SK-N-MC (cell line): Measurements from ENCODE around the gene ZNF865.
A peak's percentile ranks its signal among the peaks of the same experiment; 100 is the strongest.
"Not testable (repeated sequence)": the region's sequence is repeated elsewhere in the genome, so short reads cannot be mapped to it uniquely, and the experiment has no call there.

ENCODE experiments used
- DNase-seq: peaks from one replicate; pipeline ENCODE4 v3.0.0-alpha.2; 2011; ENCODE audit warnings: low read depth, low spot score
- H3K27ac ChIP-seq: fragments of 200-600 bp; sonication (generic); 2 replicates; pipeline ENCODE4 v1.5.1; 2016; ENCODE audit warnings: mixed run types
- H3K36me3 ChIP-seq: fragments of 200-600 bp; sonication (generic); 2 replicates; pipeline ENCODE4 v1.6.1; 2017; ENCODE audit warnings: antibody characterized with exemption, low read length, mixed read lengths; ENCODE audit not compliant: insufficient read depth
- H3K4me3 ChIP-seq: fragments of 200-600 bp; sonication (generic); 2 replicates; pipeline ENCODE4 v1.5.1; 2016
- H3K9ac ChIP-seq: fragments of 200-600 bp; sonication (generic); 2 replicates; pipeline ENCODE4 v1.8.0; 2017; ENCODE audit warnings: mixed run types, mixed read lengths; ENCODE audit not compliant: insufficient read length
- H3K9me3 ChIP-seq: fragments of 200-600 bp; sonication (generic); 2 replicates; pipeline ENCODE4 v1.6.1; 2017; ENCODE audit warnings: low read depth, mild to moderate bottlenecking, antibody characterized with exemption, low read length, moderate library complexity, mixed read lengths
- EZH2 ChIP-seq: fragments of 200-600 bp; sonication (generic); IDR thresholded peaks from one replicate; pipeline ENCODE4 v1.6.1; 2017; ENCODE audit warnings: antibody characterized with exemption
- FOXP2 ChIP-seq: optimal IDR thresholded peaks from 2 replicates; pipeline ENCODE3; 2011; ENCODE audit warnings: mild to moderate bottlenecking, moderate library complexity; ENCODE audit not compliant: insufficient read depth; ENCODE audit errors: extremely low read length, control extremely low read depth
- POLR2AphosphoS5 ChIP-seq: IDR thresholded peaks from 2 replicates; pipeline ENCODE4 v1.6.1; 2012; ENCODE audit warnings: mild to moderate bottlenecking, low read depth, low read length, borderline replicate concordance

ZNF865 gene

DNA sequence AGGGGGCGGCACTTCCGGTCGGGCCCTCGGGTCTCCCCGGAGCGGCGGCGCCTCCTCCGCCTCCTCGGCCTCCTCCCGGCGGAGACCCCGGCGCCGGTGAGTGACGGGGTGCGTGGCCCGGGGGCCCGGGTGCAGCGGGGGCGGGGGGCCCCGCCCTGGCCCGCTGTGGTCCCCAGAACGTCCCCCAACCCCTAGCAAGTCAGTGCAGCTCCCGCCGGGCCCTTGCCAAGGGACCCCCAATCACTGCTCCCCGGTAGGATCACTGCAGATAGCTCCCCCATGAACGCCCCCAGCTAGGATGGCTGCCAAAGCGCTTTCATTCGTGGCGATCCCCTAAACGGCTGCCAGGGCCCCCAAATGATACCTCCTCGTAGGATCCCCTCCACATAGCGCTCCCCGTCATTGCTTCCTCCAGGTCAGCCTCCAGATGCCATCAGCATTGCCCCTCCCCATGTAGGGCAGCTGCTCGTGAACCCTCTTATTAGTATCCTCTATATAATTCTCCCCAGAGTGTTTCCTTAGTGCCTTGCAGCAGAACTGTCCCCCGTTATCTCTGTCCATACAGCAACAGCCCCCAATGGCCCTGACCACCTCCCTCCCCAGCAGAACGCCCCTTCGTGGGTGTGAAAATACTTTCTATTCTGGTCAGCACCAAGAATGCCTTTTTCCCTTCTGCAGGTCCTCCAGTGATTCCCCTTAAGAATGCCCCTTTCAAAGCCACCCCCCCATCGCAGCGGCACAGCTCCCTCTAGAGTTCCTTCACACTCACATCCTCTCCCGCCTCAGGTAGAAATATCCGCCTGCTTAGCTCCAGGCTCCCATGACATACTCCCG, at the start of gene ZNF865:
Gene ZNF865 (plus strand): TSS at position 11 of the 834 bp plus-strand sequence. CDS start 7,972 bp downstream, outside the sequence.
- Histone ChIP-seq H3K4me3 (peak within 1 kb of the TSS; percentile 98), H3K27ac (peak within 1 kb of the TSS; percentile 98), H3K9ac (peak within 1 kb of the TSS; percentile 96), H3K36me3 (peaks cover 4% of the 10 kb centered on the region; the same call in 1 of the 2 replicates), H3K9me3 (no peaks in the 10 kb centered on the region)
- peak; percentile 59 for DNase-seq
- TF ChIP-seq POLR2AphosphoS5 (no peak), FOXP2 (no peak)

GRCh38 chr19:55559684-55560083, 45.8 kb upstream of the ZNF865 start:
- Histone ChIP-seq H3K36me3 (no peaks in the 10 kb centered on the region), H3K9ac (no peak overlapping the region), H3K9me3 (no peaks in the 10 kb centered on the region), H3K27ac (no peak overlapping the region), H3K4me3 (no peak overlapping the region)
- DNase-seq: no peak
- no peak for TF ChIP-seq EZH2
- TF ChIP-seq POLR2AphosphoS5: no peak
- no peak for TF ChIP-seq FOXP2

DNA sequence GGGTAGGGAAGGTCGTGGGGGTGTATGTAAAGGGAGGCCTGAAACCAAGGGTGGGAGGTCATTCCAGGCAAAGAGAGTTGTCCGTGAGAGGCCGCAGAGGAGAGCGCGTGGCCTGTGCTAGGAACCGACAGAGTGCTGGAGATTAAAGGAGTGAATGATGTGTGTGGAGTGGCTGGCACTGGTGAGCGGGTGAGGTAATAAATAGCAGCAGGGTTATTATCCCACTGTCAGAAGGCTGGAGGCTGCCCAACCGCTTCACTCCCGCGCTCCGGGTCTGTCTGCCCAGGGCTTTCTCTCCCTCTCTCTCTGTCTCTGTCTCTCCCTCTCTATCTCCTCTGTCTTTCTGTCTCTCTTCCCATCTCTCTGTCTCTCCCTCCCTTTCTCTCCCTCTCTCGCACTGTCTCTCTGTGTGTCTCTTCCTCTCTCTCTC, 42.2 kb upstream of the ZNF865 start:
- Histone ChIP-seq H3K9ac (no peak overlapping the region), H3K27ac (no peak overlapping the region), H3K36me3 (no peaks in the 10 kb centered on the region), H3K4me3 (no peak overlapping the region), H3K9me3 (no peaks in the 10 kb centered on the region)
- no peak for TF ChIP-seq EZH2
- no peak for TF ChIP-seq POLR2AphosphoS5
- TF ChIP-seq FOXP2: no peak
- DNase-seq: no peak

DNA sequence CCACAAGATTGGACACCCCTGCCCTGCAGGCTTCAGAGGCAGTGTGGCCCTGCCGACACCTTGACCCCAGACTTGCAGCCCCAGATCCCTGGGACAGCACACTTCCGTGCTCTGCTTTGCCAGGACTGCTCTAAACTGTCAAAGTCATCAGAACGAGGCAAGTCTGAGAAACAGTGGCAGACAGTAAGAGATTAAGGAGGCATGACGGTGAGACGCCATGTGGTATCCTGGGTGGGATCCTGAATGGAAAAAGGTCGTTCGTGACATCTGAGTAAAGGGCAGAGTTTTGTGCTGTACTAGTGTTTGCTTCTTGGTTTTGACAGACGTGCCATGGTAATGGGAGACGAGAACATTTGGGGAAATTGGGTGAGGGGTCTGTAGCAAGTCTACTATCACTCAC, 38.6 kb upstream of the ZNF865 start:
- Histone ChIP-seq H3K27ac (no peak overlapping the region), H3K36me3 (no peaks in the 10 kb centered on the region), H3K4me3 (no peak overlapping the region), H3K9ac (no peak overlapping the region), H3K9me3 (no peaks in the 10 kb centered on the region)
- TF ChIP-seq FOXP2: no peak
- no peak for TF ChIP-seq POLR2AphosphoS5
- TF ChIP-seq EZH2: no peak
- DNase-seq: no peak

GRCh38 chr19:55567708-55568328, 37.6 kb upstream of the ZNF865 start:
- TF ChIP-seq POLR2AphosphoS5 (no peak), FOXP2 (no peak), EZH2 (no peak)

DNA sequence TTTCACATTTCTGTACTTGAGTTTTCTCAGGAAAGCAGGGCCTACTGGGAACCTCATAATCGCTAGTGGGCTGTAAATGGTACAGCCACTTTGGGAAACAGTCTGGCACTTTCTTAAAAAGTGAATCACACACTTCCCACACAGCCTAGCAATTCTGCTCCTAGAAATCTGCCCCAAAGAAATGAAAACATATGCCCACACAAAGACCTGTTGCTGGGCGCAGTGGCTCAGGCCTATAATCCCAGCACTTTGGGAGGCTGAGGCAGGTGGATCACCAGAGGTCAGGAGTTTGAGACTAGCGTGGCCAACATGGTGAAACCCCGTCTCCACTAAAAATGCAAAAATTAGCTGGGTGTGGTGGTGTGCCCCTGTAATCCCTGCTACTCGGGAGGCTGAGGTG, 36.0 kb upstream of the ZNF865 start:
- H3K27ac ChIP-seq, DNase-seq, H3K4me3 ChIP-seq, H3K36me3 ChIP-seq, H3K9ac ChIP-seq, H3K9me3 ChIP-seq: not testable (repeated sequence)

More at GRCh38 chr19:55567708-55568328, 37.6 kb upstream of the ZNF865 start:
- no peak overlapping the region for H3K27ac ChIP-seq
- DNase-seq: no peak
- H3K9ac ChIP-seq: no peak overlapping the region
- no peaks in the 10 kb centered on the region for H3K36me3 ChIP-seq
- H3K9me3 ChIP-seq: no peaks in the 10 kb centered on the region
- no peak overlapping the region for H3K4me3 ChIP-seq

DNA sequence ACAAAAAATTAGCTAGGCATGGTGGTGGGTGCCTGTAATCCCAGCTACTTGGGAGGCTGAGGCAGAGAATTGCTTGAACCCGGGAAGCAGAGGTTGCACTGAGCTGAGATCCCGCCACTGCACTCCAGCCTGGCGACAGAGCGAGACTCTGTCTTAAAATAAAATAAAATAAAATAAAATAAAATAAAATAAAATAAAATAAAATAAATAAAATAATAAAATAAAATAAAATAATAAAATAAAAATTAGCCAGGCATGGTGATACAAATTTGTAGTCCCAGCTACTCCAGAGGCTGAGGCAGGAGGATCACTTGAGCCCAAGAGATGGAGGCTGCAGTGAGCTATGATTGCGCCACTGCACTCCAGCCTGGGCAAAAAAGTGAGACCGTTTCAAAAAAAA, 31.5 kb upstream of the ZNF865 start:
- not testable (repeated sequence) for H3K27ac ChIP-seq, H3K9me3 ChIP-seq, DNase-seq, H3K9ac ChIP-seq, H3K4me3 ChIP-seq
- H3K36me3 ChIP-seq: peaks cover 15% of the 10 kb centered on the region; the same call in 1 of the 2 replicates

DNA sequence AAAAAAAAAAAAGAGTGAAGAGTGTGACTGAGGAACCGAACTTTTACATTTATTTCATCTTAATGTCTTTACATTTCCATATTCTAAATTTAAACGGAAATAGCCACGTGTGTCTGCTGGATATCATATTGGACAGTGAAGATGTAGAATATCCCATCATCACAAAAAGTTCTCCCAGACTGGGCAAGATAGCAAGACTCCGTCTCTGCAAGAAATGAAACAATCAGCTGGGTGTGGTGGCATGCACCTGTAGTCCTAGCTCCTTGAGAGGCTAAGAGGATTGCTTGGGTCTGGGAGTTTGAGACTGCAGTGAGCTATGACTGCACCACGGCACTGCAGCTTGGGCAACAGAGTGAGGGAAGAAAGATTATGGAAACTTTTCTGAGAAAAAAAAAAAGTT, 28.7 kb upstream of the ZNF865 start:
- Histone ChIP-seq H3K9ac (no peak overlapping the region), H3K4me3 (no peak overlapping the region), H3K36me3 (peaks cover 15% of the 10 kb centered on the region; the same call in 1 of the 2 replicates), H3K9me3 (no peaks in the 10 kb centered on the region), H3K27ac (no peak overlapping the region)
- no peak for DNase-seq
- no peak for TF ChIP-seq EZH2
- TF ChIP-seq FOXP2: no peak
- TF ChIP-seq POLR2AphosphoS5: no peak
